ENCODE data around the gene LCN12. TPM values are rescaled to one million over a fixed set of nuclear protein-coding genes. Genes with fewer than 3 reads are reported as not detected.

Gene LCN12
- total RNA-seq, 1 donor = 0.86 TPM

DNA sequence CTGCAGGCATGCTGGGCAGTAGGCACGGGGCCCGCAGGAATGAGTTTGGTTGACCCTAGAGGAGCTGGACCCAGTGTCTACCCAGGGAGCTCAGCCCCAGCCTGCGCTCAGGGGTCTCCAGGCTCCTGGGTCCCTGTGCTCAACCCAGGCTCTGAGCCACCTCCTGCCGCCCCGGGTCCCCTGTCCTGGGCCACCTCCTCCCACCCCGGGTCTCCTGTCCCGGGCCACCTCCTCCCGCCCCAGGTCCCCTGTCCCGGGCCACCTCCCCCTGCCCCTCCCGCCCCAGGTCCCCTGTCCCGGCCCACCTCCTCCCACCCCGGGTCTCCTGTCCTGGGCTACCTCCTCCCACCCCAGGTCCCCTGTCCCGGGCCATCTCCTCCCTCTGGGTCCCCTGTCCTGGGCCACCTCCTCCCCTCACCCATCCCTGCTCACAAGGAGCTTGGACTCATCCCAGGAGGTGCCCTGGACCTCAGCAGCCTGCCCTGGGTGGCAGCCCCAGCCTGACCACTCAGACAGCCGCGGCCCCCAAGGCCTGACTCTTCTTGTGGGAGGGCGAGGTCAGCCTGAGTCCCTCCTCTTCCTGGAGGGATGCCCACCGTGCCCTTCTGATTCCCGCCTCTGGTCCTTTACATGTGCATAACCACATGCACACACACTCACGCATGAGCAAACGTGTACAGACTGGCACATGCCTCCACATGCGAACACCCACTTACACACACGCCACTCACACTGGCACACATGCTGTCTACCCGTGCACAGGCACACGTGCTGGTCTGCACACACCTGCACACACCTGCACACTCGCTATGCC is 2.4 kb downstream of the LCN12 start:
- H3K4me3 ChIP-seq (ENCODE audit: low read depth, low read length) = no peak overlapping the region
- TF ChIP-seq, protein P1, sequence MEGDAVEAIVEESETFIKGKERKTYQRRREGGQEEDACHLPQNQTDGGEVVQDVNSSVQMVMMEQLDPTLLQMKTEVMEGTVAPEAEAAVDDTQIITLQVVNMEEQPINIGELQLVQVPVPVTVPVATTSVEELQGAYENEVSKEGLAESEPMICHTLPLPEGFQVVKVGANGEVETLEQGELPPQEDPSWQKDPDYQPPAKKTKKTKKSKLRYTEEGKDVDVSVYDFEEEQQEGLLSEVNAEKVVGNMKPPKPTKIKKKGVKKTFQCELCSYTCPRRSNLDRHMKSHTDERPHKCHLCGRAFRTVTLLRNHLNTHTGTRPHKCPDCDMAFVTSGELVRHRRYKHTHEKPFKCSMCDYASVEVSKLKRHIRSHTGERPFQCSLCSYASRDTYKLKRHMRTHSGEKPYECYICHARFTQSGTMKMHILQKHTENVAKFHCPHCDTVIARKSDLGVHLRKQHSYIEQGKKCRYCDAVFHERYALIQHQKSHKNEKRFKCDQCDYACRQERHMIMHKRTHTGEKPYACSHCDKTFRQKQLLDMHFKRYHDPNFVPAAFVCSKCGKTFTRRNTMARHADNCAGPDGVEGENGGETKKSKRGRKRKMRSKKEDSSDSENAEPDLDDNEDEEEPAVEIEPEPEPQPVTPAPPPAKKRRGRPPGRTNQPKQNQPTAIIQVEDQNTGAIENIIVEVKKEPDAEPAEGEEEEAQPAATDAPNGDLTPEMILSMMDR (IDR thresholded peaks at IDR 0.05; ENCODE audit: insufficient read depth, low read depth, low read length) = no peak

DNA sequence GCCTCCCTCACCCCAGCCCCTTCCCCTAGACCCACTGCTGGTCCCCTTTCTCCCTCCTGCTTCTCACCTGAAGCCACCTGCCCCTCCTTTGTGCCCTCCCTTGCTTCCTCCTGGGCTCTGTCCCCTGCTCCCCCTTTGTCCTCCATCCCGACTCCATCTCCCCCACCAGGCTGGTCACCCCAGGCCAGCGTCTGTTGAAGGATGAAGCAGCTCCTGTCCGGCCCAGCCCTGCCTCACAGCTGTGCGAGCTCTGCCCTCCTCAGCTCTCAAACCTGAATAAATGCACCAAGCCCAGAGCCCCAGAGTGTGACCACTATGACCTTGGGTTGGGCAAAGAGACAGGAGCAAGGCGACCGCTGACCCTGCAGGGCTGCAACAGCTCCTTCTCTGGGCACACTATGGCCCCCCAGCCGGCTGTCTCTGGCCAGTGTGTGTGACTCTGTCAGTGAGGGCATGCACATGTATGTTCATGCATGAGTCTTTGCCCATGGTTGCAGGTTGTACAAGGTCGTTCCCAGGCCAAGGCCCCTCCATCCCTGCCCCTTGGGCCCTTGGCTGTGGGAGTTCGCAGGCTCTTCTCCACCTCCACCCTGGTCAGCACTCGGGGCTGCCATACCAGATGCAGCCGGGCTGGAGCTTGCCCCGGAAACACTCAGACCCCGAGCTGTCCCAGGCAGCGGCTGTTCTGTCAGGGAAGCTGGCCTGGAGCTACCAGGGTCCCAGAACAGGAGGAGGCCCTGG is 3.3 kb downstream of the LCN12 start:
- TF ChIP-seq, protein P1 (IDR thresholded peaks at IDR 0.05; ENCODE audit: insufficient read depth, low read depth, low read length) = no peak
- DNase-seq (ENCODE audit: low read depth) = no peak
- H3K4me3 ChIP-seq (ENCODE audit: low read depth, low read length) = no peak overlapping the region

More for the DNA sequence above, 2.4 kb downstream of the LCN12 start:
- DNase-seq (ENCODE audit: low read depth) = no peak

DNA sequence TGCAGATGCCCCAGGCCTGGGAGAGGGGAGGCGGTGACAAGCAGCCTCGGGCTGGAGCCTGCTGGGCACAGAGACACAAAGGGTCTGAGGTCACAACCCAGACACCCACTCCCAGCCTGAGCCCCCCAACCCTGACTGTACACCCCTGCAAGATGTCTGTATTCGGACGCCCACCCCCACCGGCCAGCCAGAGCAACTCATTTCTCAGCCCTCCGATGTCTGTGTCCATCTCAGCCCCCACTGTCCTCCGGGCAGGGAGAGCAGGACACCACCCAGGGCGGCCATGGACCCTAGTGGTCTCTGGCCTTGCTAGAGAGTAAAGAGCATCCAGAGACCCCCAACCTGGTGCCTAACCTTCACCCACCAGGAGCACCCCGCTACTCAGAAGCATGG is 3.9 kb downstream of the LCN12 start:
- TF ChIP-seq, protein P1 (IDR thresholded peaks at IDR 0.05; ENCODE audit: insufficient read depth, low read depth, low read length) = no peak
- no peak overlapping the region for H3K4me3 ChIP-seq (ENCODE audit: low read depth, low read length)
- no peak for DNase-seq (ENCODE audit: low read depth)

DNA sequence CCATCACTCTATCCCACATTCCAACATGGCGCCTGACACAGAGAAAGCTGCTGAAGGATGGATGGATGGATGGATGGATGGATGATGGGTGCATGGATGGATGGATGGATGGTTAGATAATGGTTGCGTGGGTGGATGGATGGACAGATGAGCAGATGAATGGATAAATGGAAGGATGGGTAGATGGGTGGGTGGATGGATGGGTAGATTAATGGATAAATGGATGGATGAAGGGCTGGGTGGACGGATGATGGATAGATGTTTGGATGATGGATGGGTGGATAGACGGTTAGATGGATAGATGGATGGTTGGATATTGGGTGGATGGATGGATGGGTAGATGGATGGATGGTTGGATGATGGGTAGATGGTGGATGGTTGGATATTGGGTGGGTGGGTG is 4.5 kb downstream of the LCN12 start:
- H3K4me3 ChIP-seq (ENCODE audit: low read depth, low read length) = no peak overlapping the region
- no peak for DNase-seq (ENCODE audit: low read depth)
- TF ChIP-seq, protein P1 (IDR thresholded peaks at IDR 0.05; ENCODE audit: insufficient read depth, low read depth, low read length) = no peak

DNA sequence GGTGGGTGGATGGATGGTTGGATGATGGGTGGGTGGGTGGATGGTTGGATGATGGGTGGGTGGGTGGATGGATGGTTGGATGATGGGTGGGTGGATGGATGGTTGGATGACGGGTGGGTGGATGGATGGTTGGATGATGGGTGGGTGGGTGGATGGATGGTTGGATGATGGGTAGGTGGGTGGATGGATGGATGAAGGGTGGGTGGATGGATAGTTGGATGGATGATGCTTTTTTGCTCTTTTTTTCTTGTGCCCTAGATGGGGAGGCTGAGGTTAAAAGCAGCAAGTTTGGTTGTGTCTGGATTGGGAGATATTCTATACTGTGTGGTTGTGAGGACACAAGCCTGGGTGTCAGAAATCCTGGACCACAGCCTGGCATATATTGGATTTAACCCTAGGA is 5.4 kb downstream of the LCN12 start:
- TF ChIP-seq, protein P1 (IDR thresholded peaks at IDR 0.05; ENCODE audit: insufficient read depth, low read depth, low read length) = no peak
- no peak for DNase-seq (ENCODE audit: low read depth)
- no peak overlapping the region for H3K4me3 ChIP-seq (ENCODE audit: low read depth, low read length)

DNA sequence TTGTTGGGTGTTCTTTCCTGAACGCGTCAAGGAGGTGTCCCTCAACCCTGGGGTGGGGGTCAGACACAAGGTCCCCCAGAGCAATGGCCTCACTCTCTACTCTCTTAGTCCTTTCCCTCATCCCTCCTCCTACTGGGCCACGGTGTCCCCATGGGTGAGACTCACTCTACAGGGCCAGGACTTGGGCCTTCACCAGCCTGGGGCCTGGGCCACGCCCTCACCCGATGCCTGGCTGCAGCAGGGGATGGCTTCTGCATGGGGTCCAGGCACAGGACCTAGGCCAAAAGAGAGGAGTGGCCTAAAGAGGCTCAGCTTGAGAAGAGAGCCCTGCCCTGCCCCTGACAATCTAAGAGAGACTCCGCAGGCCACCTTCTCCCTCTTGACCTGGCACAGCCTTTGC is 5.8 kb downstream of the LCN12 start:
- no peak for DNase-seq (ENCODE audit: low read depth)
- no peak overlapping the region for H3K4me3 ChIP-seq (ENCODE audit: low read depth, low read length)
- TF ChIP-seq, protein P1 (IDR thresholded peaks at IDR 0.05; ENCODE audit: insufficient read depth, low read depth, low read length) = no peak

Data from fibroblast of villous mesenchyme (primary cell).